Amniotic epithelial cell (primary cell): ENCODE results near the gene VGLL4.

Source experiments
- DNase-seq: peaks from one replicate; pipeline ENCODE4 v3.0.0-alpha.2; 2010; ENCODE audit warnings: low read depth

The VGLL4 gene

GRCh38 chr3:11551036-11551435 lies 92.7 kb downstream of the VGLL4 start:
- no peak for DNase-seq

GRCh38 chr3:11549580-11550140 lies 94.1 kb downstream of the VGLL4 start:
- DNase-seq: no peak

- peak; percentile 84 for DNase-seq
Measured at GRCh38 chr3:11548721-11549131, 95.0 kb downstream of the VGLL4 start.

GRCh38 chr3:11547498-11547897 lies 96.2 kb downstream of the VGLL4 start:
- DNase-seq: no peak

- no peak for DNase-seq
Measured at GRCh38 chr3:11546657-11547302, 96.9 kb downstream of the VGLL4 start.

GRCh38 chr3:11545186-11545851 lies 98.4 kb downstream of the VGLL4 start:
- no peak for DNase-seq

- no peak for DNase-seq
Measured at GRCh38 chr3:11544412-11545181, 99.1 kb downstream of the VGLL4 start.

- DNase-seq: no peak
Measured at GRCh38 chr3:11543948-11544387, 99.7 kb downstream of the VGLL4 start.

GRCh38 chr3:11543141-11543947 lies 100.4 kb downstream of the VGLL4 start:
- no peak for DNase-seq

GRCh38 chr3:11542551-11542950 lies 101.2 kb downstream of the VGLL4 start:
- no peak for DNase-seq

GRCh38 chr3:11541321-11542303 lies 102.1 kb downstream of the VGLL4 start:
- DNase-seq: peak; percentile 70

GRCh38 chr3:11539677-11540076 lies 104.0 kb downstream of the VGLL4 start:
- DNase-seq: no peak

GRCh38 chr3:11539218-11539617 lies 104.5 kb downstream of the VGLL4 start:
- DNase-seq: no peak

GRCh38 chr3:11538581-11538980 lies 105.1 kb downstream of the VGLL4 start:
- DNase-seq: no peak

- DNase-seq: no peak
Measured at GRCh38 chr3:11536936-11537612, 106.6 kb downstream of the VGLL4 start.

GRCh38 chr3:11536132-11536935 lies 107.4 kb downstream of the VGLL4 start:
- DNase-seq: no peak

- DNase-seq: no peak
Measured at GRCh38 chr3:11535243-11535960, 108.3 kb downstream of the VGLL4 start.

- no peak for DNase-seq
Measured at GRCh38 chr3:11534793-11535101, 109.0 kb downstream of the VGLL4 start.
